ENCODE results near the gene RPL6. TPM values are rescaled to one million over a fixed set of nuclear protein-coding genes. Genes with fewer than 3 reads are reported as not detected.

RPL6 gene
- polyA plus RNA-seq, 1 of the 3 experiments (the other 2 are of a cell fraction): 2,073 TPM

DNA sequence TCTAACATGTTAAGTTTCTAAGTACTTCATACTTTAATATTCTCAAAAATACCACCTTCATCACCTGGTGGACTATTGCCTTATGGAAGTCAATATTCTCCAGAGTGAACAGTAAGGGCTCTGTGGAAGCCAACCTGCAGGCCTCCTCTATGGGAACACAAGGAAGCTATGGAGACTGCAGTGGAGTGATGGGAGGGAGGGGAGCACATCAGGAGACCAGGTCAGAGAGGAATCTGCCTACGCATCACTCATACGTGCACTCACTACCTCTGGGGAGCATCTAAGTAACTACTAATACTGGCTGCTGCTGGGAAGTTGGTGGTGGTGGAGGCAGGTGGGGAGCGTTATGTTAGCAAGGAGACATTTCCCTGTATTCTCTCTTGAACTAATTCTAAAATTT is 47.1 kb downstream of the RPL6 start (continued):
- no peak for TF ChIP-seq REST (IDR thresholded peaks at IDR 0.05; ENCODE audit: low read depth, low read length)
- TF ChIP-seq TCF12 (IDR thresholded peaks at IDR 0.05): no peak
- TF ChIP-seq GATA2 (CRISPR knock-in tag; IDR thresholded peaks at IDR 0.05): no peak
- TF ChIP-seq, protein P1, sequence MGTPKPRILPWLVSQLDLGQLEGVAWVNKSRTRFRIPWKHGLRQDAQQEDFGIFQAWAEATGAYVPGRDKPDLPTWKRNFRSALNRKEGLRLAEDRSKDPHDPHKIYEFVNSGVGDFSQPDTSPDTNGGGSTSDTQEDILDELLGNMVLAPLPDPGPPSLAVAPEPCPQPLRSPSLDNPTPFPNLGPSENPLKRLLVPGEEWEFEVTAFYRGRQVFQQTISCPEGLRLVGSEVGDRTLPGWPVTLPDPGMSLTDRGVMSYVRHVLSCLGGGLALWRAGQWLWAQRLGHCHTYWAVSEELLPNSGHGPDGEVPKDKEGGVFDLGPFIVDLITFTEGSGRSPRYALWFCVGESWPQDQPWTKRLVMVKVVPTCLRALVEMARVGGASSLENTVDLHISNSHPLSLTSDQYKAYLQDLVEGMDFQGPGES (IDR thresholded peaks at IDR 0.05; ENCODE audit: low read depth, low read length): no peak
- TF ChIP-seq POLR2AphosphoS5 (IDR thresholded peaks at IDR 0.05; ENCODE audit: low read depth, low read length): no peak
- TF ChIP-seq RFX5 (IDR thresholded peaks at IDR 0.05; ENCODE audit: low read length): no peak
- TF ChIP-seq ZBTB33 (IDR thresholded peaks at IDR 0.05; ENCODE audit: borderline replicate concordance, low read depth): no peak
- no peak for TF ChIP-seq SIN3A (IDR thresholded peaks at IDR 0.05; ENCODE audit: borderline replicate concordance, low read depth, low read length)
- no peak for TF ChIP-seq GABPA (IDR thresholded peaks at IDR 0.05; ENCODE audit: low read depth)
- TF ChIP-seq MXI1 (IDR thresholded peaks at IDR 0.05; ENCODE audit: low read depth, low read length): no peak
- no peak for TF ChIP-seq ELF1 (IDR thresholded peaks at IDR 0.05)
- no peak for TF ChIP-seq NRF1 (IDR thresholded peaks at IDR 0.05; ENCODE audit: low read depth, low read length)
- no peak for TF ChIP-seq MEF2A (IDR thresholded peaks at IDR 0.05; ENCODE audit: borderline replicate concordance, low read depth)

DNA sequence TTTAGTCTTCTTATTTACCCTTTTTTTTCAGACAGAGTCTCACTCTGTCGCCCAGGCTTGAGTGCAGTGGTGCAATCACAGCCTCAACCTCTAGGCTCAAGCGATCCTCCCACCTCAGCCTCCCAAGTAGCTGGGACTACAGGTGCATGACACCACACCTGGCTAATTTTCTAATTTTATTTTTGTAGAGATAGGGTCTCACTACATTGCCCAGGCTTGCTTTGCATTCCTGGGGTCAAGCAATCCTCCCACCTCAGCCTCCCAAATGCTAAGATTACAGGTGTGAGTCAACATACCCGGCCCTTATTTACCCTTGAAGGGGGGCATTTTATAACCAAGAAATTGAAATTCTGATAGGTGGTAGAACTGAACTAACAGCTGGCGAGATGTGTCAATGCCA is 48.1 kb downstream of the RPL6 start:
- ChIA-PET POLR2A (no interaction called here), CTCF (interaction anchor here (1.0 to 1.1 kb wide), 2 partner anchors 13 to 26 kb away, joined by 3 to 4 read pairs; no protein-coding TSS in a partner anchor)
- Histone ChIP-seq H3K4me3 (ENCODE audit: low read depth in 2 of 2, low read length in 1 of 2) (no peak overlapping the region), H3K36me3 (replicated peaks in 1 of 2; ENCODE audit: control insufficient read depth in 1 of 2, insufficient read depth in 2 of 2, low read length in 1 of 2) (no peaks in the 10 kb centered on the region), H3K9me3 (no peaks in the 10 kb centered on the region), H3K9ac (no peak overlapping the region), H2AFZ (ENCODE audit: low read depth) (no peak overlapping the region), H3F3A (replicated peaks; ENCODE audit: insufficient read depth) (no peaks in the 10 kb centered on the region), H3K4me2 (no peak overlapping the region), H4K20me1 (ENCODE audit: insufficient read depth) (peaks cover 23% of the 10 kb centered on the region; the same call in 1 of the 2 replicates), H3K27me3 (ENCODE audit: insufficient read depth) (no peaks in the 10 kb centered on the region), H3K4me1 (ENCODE audit: control insufficient read depth in 1 of 2, insufficient read depth in 2 of 2, low read depth in 1 of 2, low read length in 1 of 2) (no peaks in the 10 kb centered on the region), H3K9me2 (no peaks in the 10 kb centered on the region), H3K27ac (ENCODE audit: low read depth in 2 of 2, low read length in 1 of 2) (no peak overlapping the region), H3K79me2 (ENCODE audit: insufficient read depth) (peaks cover 87% of the 10 kb centered on the region)
- TF ChIP-seq MXI1 (IDR thresholded peaks at IDR 0.05; ENCODE audit: low read depth, low read length) (no peak), CHD2 (IDR thresholded peaks at IDR 0.05; ENCODE audit: low read length, partially characterized antibody) (no peak)
- DNase-seq: no peak
- WGBS (ENCODE audit: low lambda C conversion rate): 96% methylated on average over 4 of the region's 4 CpGs
